ENCODE results near the gene NF1. TPM values are rescaled to one million over a fixed set of nuclear protein-coding genes. Genes with fewer than 3 reads are reported as not detected.

The NF1 gene
- total and polyA plus RNA-seq, 11 donors = 6.8 to 82.0 (median 51.4) TPM

GRCh38 chr17:31417051-31417792 is 322.4 kb downstream of the NF1 start:
- peak overlapping the region in 1 of 12 donors; percentile 43 for H3K27ac ChIP-seq
- intact Hi-C loops (cut with DNase I) = no loop called here
- 79 to 81% (median 80%) methylated on average over 10 of the region's 10 CpGs for WGBS, 4 donors
- ATAC-seq = no peak
- H3K4me1 ChIP-seq = peaks cover 0 to 21% (median 8%) of the 10 kb centered on the region in 12 donors
- H3K4me3 ChIP-seq = no peak overlapping the region
- peaks cover 0 to 7% (median 0%) of the 10 kb centered on the region in 12 donors for H3K9me3 ChIP-seq
- H3K27me3 ChIP-seq = no peaks in the 10 kb centered on the region
- no peak for DNase-seq
- H3K36me3 ChIP-seq = no peaks in the 10 kb centered on the region
- TF ChIP-seq CTCF (IDR thresholded peaks at IDR 0.05) (no peak), POLR2A (IDR thresholded peaks at IDR 0.05) (no peak)

- no peak for TF ChIP-seq CTCF (IDR thresholded peaks at IDR 0.05)
- Histone ChIP-seq H3K9me3 (peaks cover 0 to 22% (median 3%) of the 10 kb centered on the region in 12 donors), H3K27ac (no peak overlapping the region), H3K4me1 (peaks cover 0 to 17% (median 6%) of the 10 kb centered on the region in 12 donors), H3K4me3 (no peak overlapping the region), H3K27me3 (no peaks in the 10 kb centered on the region), H3K36me3 (no peaks in the 10 kb centered on the region)
- DNase-seq (no peak), ATAC-seq (no peak)
- intact Hi-C loops (cut with DNase I) = no loop called here
- WGBS, 4 donors = 42 to 61% (median 50%) methylated on average over 6 of the region's 6 CpGs
Observed at GRCh38 chr17:31418773-31419350, 324.1 kb downstream of the NF1 start.

GRCh38 chr17:31422443-31422842 is 327.7 kb downstream of the NF1 start:
- TF ChIP-seq CTCF (IDR thresholded peaks at IDR 0.05) = no peak
- TF ChIP-seq POLR2A (IDR thresholded peaks at IDR 0.05) = no peak
- Histone ChIP-seq H3K4me1 (peaks cover 0 to 10% (median 6%) of the 10 kb centered on the region in 12 donors), H3K27me3 (no peaks in the 10 kb centered on the region), H3K4me3 (no peak overlapping the region), H3K27ac (no peak overlapping the region), H3K9me3 (peaks cover 0 to 22% (median 3%) of the 10 kb centered on the region in 12 donors), H3K36me3 (no peaks in the 10 kb centered on the region)
- DNase-seq (no peak), ATAC-seq (no peak)
- 84 to 91% (median 86%) methylated on average over 3 of the region's 3 CpGs for WGBS, 4 donors
- intact Hi-C loops (cut with DNase I) = no loop called here

- Histone ChIP-seq H3K4me1 (peaks cover 0 to 14% (median 6%) of the 10 kb centered on the region in 12 donors), H3K27me3 (peaks cover 0 to 6% (median 0%) of the 10 kb centered on the region in 9 donors), H3K9me3 (peaks cover 0 to 22% (median 3%) of the 10 kb centered on the region in 12 donors), H3K27ac (no peak overlapping the region), H3K4me3 (no peak overlapping the region), H3K36me3 (no peaks in the 10 kb centered on the region)
- DNase-seq (no peak), ATAC-seq (no peak)
- intact Hi-C loops (cut with DNase I) = no loop called here
- WGBS, 4 donors = 54 to 67% (median 60%) methylated on average over 5 of the region's 5 CpGs
- TF ChIP-seq CTCF (IDR thresholded peaks at IDR 0.05) (no peak), POLR2A (IDR thresholded peaks at IDR 0.05) (no peak)
Observed at GRCh38 chr17:31424944-31425281, 330.1 kb downstream of the NF1 start.

Data from heart left ventricle (tissue), 16 donors.